ENCODE data around the gene BCKDHB.

The BCKDHB gene

GRCh38 chr6:80382811-80383210 lies 276.3 kb downstream of the BCKDHB start:
- Histone ChIP-seq H3K4me1 (ENCODE audit: insufficient read depth, poor library complexity, severe bottlenecking) (no peaks in the 10 kb centered on the region), H3K27me3 (ENCODE audit: insufficient read depth, poor library complexity, severe bottlenecking) (no peaks in the 10 kb centered on the region), H3K27ac (ENCODE audit: poor library complexity, severe bottlenecking) (no peak overlapping the region), H3K9me3 (ENCODE audit: severe bottlenecking) (no peaks in the 10 kb centered on the region), H3K36me3 (ENCODE audit: low read depth) (no peaks in the 10 kb centered on the region), H3K4me3 (ENCODE audit: severe bottlenecking) (no peak overlapping the region)
- ATAC-seq (ENCODE audit: low read depth) (no peak), DNase-seq (ENCODE audit: low spot score) (no peak)
- TF ChIP-seq, protein P1, sequence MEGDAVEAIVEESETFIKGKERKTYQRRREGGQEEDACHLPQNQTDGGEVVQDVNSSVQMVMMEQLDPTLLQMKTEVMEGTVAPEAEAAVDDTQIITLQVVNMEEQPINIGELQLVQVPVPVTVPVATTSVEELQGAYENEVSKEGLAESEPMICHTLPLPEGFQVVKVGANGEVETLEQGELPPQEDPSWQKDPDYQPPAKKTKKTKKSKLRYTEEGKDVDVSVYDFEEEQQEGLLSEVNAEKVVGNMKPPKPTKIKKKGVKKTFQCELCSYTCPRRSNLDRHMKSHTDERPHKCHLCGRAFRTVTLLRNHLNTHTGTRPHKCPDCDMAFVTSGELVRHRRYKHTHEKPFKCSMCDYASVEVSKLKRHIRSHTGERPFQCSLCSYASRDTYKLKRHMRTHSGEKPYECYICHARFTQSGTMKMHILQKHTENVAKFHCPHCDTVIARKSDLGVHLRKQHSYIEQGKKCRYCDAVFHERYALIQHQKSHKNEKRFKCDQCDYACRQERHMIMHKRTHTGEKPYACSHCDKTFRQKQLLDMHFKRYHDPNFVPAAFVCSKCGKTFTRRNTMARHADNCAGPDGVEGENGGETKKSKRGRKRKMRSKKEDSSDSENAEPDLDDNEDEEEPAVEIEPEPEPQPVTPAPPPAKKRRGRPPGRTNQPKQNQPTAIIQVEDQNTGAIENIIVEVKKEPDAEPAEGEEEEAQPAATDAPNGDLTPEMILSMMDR (IDR thresholded peaks at IDR 0.05; ENCODE audit: poor library complexity, severe bottlenecking): no peak

DNA sequence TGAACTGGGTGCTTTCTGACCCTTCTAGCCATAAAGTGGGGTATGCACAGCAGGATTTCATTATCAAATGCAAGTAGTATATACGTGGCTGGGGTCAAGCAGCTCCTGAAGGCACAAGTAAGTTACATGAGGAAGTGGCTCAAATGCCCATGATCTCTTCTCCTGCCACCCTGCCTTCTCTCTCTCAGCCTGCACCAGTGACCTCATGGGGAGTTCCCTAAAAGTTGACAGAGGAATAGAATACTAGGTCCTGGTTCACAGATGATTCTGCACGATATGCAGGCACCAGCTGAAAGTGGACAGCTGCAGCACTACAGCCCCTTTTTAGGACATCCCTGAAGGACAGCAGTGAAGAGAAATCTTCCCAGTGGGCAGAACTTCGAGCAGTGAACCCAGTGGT lies 282.0 kb downstream of the BCKDHB start:
- DNase-seq (ENCODE audit: low spot score) (no peak), ATAC-seq (ENCODE audit: low read depth) (no peak)
- no peaks in the 10 kb centered on the region for H3K4me1 ChIP-seq (ENCODE audit: insufficient read depth, poor library complexity, severe bottlenecking)
- TF ChIP-seq, protein P1 (IDR thresholded peaks at IDR 0.05; ENCODE audit: poor library complexity, severe bottlenecking): no peak
- H3K4me3 ChIP-seq (ENCODE audit: severe bottlenecking): no peak overlapping the region
- H3K9me3 ChIP-seq (ENCODE audit: severe bottlenecking): no peaks in the 10 kb centered on the region
- no peak overlapping the region for H3K27ac ChIP-seq (ENCODE audit: poor library complexity, severe bottlenecking)
- no peaks in the 10 kb centered on the region for H3K36me3 ChIP-seq (ENCODE audit: low read depth)
- no peaks in the 10 kb centered on the region for H3K27me3 ChIP-seq (ENCODE audit: insufficient read depth, poor library complexity, severe bottlenecking)
